ENCODE measurements around the gene TEX19. TPM values are rescaled to one million over a fixed set of nuclear protein-coding genes. Genes with fewer than 3 reads are reported as not detected.
A peak's percentile ranks its signal among the peaks of the same experiment; 100 is the strongest.

Gene TEX19
- total and polyA plus RNA-seq, 9 of the 15 experiments (the other 6 are each of a cell fraction or from before 2014, with no cell fraction given): 0.10 to 4.9 (median 1.9) TPM

DNA sequence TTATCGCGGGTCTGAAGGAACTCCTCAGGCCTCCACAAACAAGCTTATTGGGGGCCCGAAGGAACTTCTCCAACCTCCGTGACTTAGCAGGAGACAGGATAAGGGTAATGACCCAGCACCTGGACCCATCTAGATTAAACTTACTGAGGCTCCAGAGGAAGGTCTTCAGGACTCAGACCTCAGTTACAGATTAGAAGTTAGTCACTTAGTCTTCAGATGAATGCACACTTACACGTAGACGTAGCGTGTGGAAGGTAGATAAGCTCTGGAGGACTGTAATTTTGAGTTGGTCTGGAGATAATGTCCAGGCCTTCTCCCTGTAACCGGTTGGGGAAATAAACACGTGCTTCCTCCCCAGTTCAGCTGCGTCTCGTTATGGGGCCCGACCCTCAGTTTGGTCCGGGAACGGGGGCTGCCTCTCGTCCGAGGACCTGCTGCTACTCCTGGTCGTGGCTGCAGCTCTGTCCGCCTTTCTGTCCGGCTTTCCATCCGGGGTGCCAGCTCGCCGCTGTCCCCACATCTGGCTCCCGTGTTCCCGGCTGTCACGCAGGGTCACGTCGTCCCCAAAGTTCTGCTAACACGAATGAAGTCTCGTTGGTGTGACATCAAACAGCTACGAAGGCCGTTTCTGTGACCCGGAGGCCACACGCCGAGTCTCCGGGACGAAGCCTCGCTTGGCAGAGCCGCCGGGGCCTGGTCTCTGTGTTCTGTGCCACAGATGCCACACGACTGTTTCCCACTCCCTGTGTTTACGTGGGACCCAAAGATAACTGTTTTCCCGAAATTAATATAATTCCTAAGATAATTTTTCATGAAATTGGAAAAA, 13.7 kb upstream of the TEX19 start (continued):
- peak; percentile 43 for TF ChIP-seq TBP (optimal IDR thresholded peaks at IDR 0.05; ENCODE audit: low read depth, low read length)
- TF ChIP-seq BHLHE40 (IDR thresholded peaks at IDR 0.05; ENCODE audit: low read length): peak; percentile 89
- peak; percentile 97; the same call in 1 of the 2 replicates for TF ChIP-seq GATAD2B (IDR thresholded peaks at IDR 0.05; ENCODE audit: borderline replicate concordance)
- peak; percentile 89 for TF ChIP-seq PHB2 (IDR thresholded peaks at IDR 0.05; ENCODE audit: low read depth)
- TF ChIP-seq ZC3H11A (IDR thresholded peaks at IDR 0.05; ENCODE audit: low read depth, low read length): no peak
- 0 out of 4 replicates have a peak, but pooled peaks of 1 of the 2 experiments have one; percentile 3 for TF ChIP-seq SRF (CRISPR knock-in tag; IDR thresholded peaks at IDR 0.05)
- TF ChIP-seq, protein P1, sequence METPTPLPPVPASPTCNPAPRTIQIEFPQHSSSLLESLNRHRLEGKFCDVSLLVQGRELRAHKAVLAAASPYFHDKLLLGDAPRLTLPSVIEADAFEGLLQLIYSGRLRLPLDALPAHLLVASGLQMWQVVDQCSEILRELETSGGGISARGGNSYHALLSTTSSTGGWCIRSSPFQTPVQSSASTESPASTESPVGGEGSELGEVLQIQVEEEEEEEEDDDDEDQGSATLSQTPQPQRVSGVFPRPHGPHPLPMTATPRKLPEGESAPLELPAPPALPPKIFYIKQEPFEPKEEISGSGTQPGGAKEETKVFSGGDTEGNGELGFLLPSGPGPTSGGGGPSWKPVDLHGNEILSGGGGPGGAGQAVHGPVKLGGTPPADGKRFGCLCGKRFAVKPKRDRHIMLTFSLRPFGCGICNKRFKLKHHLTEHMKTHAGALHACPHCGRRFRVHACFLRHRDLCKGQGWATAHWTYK (CRISPR knock-in tag; IDR thresholded peaks at IDR 0.05): peak; percentile 95
- no peak for TF ChIP-seq RFX5 (IDR thresholded peaks at IDR 0.05; ENCODE audit: low read depth, low read length)
- peak; percentile 81 for TF ChIP-seq HMGN3 (IDR thresholded peaks at IDR 0.05; ENCODE audit: borderline replicate concordance, extremely low read depth, insufficient read length, low read depth, low read length)
- 0 out of 2 replicates have a peak, but pooled peaks have one; percentile 8 for TF ChIP-seq ZNF212 (CRISPR knock-in tag; IDR thresholded peaks at IDR 0.05)
- TF ChIP-seq EGR1 (conservative IDR thresholded peaks at IDR 0.05): no peak
- no peak for TF ChIP-seq SLC30A9 (CRISPR knock-in tag; IDR thresholded peaks at IDR 0.05)
- TF ChIP-seq, protein P2, sequence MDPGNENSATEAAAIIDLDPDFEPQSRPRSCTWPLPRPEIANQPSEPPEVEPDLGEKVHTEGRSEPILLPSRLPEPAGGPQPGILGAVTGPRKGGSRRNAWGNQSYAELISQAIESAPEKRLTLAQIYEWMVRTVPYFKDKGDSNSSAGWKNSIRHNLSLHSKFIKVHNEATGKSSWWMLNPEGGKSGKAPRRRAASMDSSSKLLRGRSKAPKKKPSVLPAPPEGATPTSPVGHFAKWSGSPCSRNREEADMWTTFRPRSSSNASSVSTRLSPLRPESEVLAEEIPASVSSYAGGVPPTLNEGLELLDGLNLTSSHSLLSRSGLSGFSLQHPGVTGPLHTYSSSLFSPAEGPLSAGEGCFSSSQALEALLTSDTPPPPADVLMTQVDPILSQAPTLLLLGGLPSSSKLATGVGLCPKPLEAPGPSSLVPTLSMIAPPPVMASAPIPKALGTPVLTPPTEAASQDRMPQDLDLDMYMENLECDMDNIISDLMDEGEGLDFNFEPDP (CRISPR knock-in tag; IDR thresholded peaks at IDR 0.05): 0 out of 2 replicates have a peak, but pooled peaks have one; percentile 32
- peak; percentile 66; the same call in 1 of the 2 replicates for TF ChIP-seq ZNF644 (tag; IDR thresholded peaks at IDR 0.05; ENCODE audit: low read depth)
- TF ChIP-seq NEUROD1 (IDR thresholded peaks at IDR 0.05; ENCODE audit: borderline replicate concordance, low read depth, low read length, partially characterized antibody): peak; percentile 71
- TF ChIP-seq C11orf30 (IDR thresholded peaks at IDR 0.05; ENCODE audit: low read depth): peak; percentile 80
- TF ChIP-seq HOXB6 (CRISPR knock-in tag; IDR thresholded peaks at IDR 0.05; ENCODE audit: borderline replicate concordance): peak; percentile 22; the same call in 1 of the 2 replicates
- no peak; a peak in 1 of 4 replicates for TF ChIP-seq KDM4B (IDR thresholded peaks at IDR 0.05; ENCODE audit: borderline replicate concordance in 2 of 2, low read depth in 1 of 2)
- TF ChIP-seq, protein P3, sequence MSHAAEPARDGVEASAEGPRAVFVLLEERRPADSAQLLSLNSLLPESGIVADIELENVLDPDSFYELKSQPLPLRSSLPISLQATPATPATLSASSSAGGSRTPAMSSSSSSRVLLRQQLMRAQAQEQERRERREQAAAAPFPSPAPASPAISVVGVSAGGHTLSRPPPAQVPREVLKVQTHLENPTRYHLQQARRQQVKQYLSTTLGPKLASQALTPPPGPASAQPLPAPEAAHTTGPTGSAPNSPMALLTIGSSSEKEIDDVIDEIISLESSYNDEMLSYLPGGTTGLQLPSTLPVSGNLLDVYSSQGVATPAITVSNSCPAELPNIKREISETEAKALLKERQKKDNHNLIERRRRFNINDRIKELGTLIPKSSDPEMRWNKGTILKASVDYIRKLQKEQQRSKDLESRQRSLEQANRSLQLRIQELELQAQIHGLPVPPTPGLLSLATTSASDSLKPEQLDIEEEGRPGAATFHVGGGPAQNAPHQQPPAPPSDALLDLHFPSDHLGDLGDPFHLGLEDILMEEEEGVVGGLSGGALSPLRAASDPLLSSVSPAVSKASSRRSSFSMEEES (CRISPR knock-in tag; IDR thresholded peaks at IDR 0.05): peak; percentile 30
- peak; percentile 56 to 67 for TF ChIP-seq FOXK2 (conservative IDR thresholded peaks at IDR 0.05 in 1 of 2, IDR thresholded peaks at IDR 0.05 in 1 of 2; ENCODE audit: low read depth in 2 of 2)
- peak; percentile 46 for TF ChIP-seq CHD1 (IDR thresholded peaks at IDR 0.05; ENCODE audit: low read length)
- TF ChIP-seq ZNF274 (IDR thresholded peaks at IDR 0.05; ENCODE audit: borderline replicate concordance, low read depth, low read length): 0 out of 2 replicates have a peak, but pooled peaks have one; percentile 37
